GM12878 (cell line): Measurements from ENCODE around the gene HES2. TPM values are rescaled to one million over a fixed set of nuclear protein-coding genes. Genes with fewer than 3 reads are reported as not detected.

Experiments used
- ATAC-seq: fragments of 200-7000 bp; cut with Tn5 transposase; 3 replicates; pipeline ENCODE4 v1.9.1; 2020; ENCODE audit warnings: mild to moderate bottlenecking, moderate library complexity
- BruUV-seq: library from RNA; stranded (reverse); fragments of 400-500 nt; replicated peaks from 2 replicates; lab custom pipeline; 2021; lab: Mats Ljungman, UMichigan
- CTCF ChIA-PET: fragments of 300-600 bp; sonication (Branson Sonifier 250); formaldehyde crosslinking; extraction: SDS; loops from one replicate; lab custom pipeline; 2021; ENCODE audit warnings: inconsistent platforms; lab: Yijun Ruan, JAX
- POLR2A ChIA-PET: fragments of 350-600 bp; formaldehyde crosslinking; extraction: SDS; loops from one replicate; lab custom pipeline; 2021; ENCODE audit warnings: inconsistent platforms; lab: Charles Lee
- RAD21 ChIA-PET: fragments of 300-600 bp; sonication (Branson Sonifier 250); formaldehyde crosslinking; loops from one replicate; lab custom pipeline; 2023; ENCODE audit warnings: antibody characterized with exemption; ENCODE audit not compliant: unreplicated experiment; lab: Charles Lee
- SMC1A ChIA-PET: fragments of 300-600 bp; sonication (Branson Sonifier 250); formaldehyde crosslinking; loops from one replicate; lab custom pipeline; 2023; ENCODE audit not compliant: unreplicated experiment, uncharacterized antibody; lab: Charles Lee
- DNase-seq: peaks from one replicate; pipeline ENCODE4 v3.0.0-alpha.2; 2011; ENCODE audit warnings: low read depth, low spot score
- FAIRE-seq: peaks from 3 replicates; lab custom pipeline; 2011; peaks lifted over from hg19 to GRCh38; lab: Jason Lieb, UNC
- H2AFZ ChIP-seq: 2 replicates; pipeline ENCODE4 v1.6.0; 2011; ENCODE audit warnings: low read depth, low read length, control low read depth; ENCODE audit not compliant: control insufficient read depth
- H3K27ac ChIP-seq: 2 replicates; pipeline ENCODE4 v1.5.1; 2011; ENCODE audit warnings: control low read depth; ENCODE audit not compliant: control insufficient read depth, insufficient read depth
- H3K27me3 ChIP-seq, 2 experiments: replicated peaks in 1 of 2; 2 replicates each; pipeline versions ENCODE4 v1.6.0 to v1.6.1; 2011; ENCODE audit warnings: low read length in 1 of 2; ENCODE audit not compliant: control insufficient read depth in 2 of 2, insufficient read depth in 2 of 2
- H3K36me3 ChIP-seq, 2 experiments: 2 replicates each; pipeline ENCODE4 v1.5.1; 2011; ENCODE audit warnings: low read length in 1 of 2; ENCODE audit not compliant: control insufficient read depth in 2 of 2, insufficient read depth in 2 of 2
- H3K4me1 ChIP-seq: 2 replicates; pipeline ENCODE4 v1.6.1; 2011; ENCODE audit warnings: mild to moderate bottlenecking, low read length, moderate library complexity, mixed read lengths; ENCODE audit not compliant: control insufficient read depth, insufficient read depth
- H3K4me2 ChIP-seq: 2 replicates; pipeline ENCODE4 v1.6.0; 2011; ENCODE audit warnings: control low read depth; ENCODE audit not compliant: control insufficient read depth, insufficient read depth
- H3K4me3 ChIP-seq: fragments of 200-600 bp; sonication (generic); 2 replicates; pipeline ENCODE4 v1.5.1; 2016
- H3K79me2 ChIP-seq: 2 replicates; pipeline ENCODE4 v1.6.0; 2011; ENCODE audit warnings: low read length; ENCODE audit not compliant: control insufficient read depth, insufficient read depth
- H3K9ac ChIP-seq: 2 replicates; pipeline ENCODE4 v1.8.0; 2011; ENCODE audit warnings: low read length, control low read depth, mixed read lengths; ENCODE audit not compliant: control insufficient read depth, insufficient read depth
- H3K9me3 ChIP-seq: replicated peaks from 3 replicates; pipeline ENCODE4 v1.5.1; 2011; ENCODE audit warnings: mild to moderate bottlenecking, low read length; ENCODE audit not compliant: control insufficient read depth, insufficient read depth
- H4K20me1 ChIP-seq: 2 replicates; pipeline ENCODE4 v1.6.0; 2011; ENCODE audit not compliant: control insufficient read depth, insufficient read depth
- BCL11A ChIP-seq: IDR thresholded peaks from 2 replicates; pipeline ENCODE4 v1.6.1; 2011; ENCODE audit warnings: low read depth, low read length
- DPF2 ChIP-seq: fragments of 450-650 bp; IDR thresholded peaks from 2 replicates; pipeline ENCODE4 v1.6.1; 2017; ENCODE audit warnings: mild to moderate bottlenecking
- FOXK2 ChIP-seq: fragments of 450-650 bp; IDR thresholded peaks from 2 replicates; pipeline ENCODE4 v1.6.1; 2017; ENCODE audit warnings: mild to moderate bottlenecking, moderate library complexity
- IKZF1 ChIP-seq: fragments of 450-650 bp; conservative IDR thresholded peaks from 2 replicates; pipeline ENCODE4 v1.6.1; 2017; ENCODE audit warnings: antibody characterized with exemption, mild to moderate bottlenecking
- MXI1 ChIP-seq: fragments of 150-350 bp; IDR thresholded peaks from 2 replicates; pipeline ENCODE4 v1.6.1; 2011; ENCODE audit warnings: low read depth, mild to moderate bottlenecking, inconsistent platforms, low read length, improper control_type of control experiment
- SMARCA5 ChIP-seq: fragments of 450-650 bp; IDR thresholded peaks from 2 replicates; pipeline ENCODE4 v1.6.1; 2017; ENCODE audit warnings: mild to moderate bottlenecking
- SMC3 ChIP-seq: IDR thresholded peaks from 2 replicates; pipeline ENCODE4 v1.6.1; 2011; ENCODE audit warnings: low read length, improper control_type of control experiment, borderline replicate concordance
- SREBF2 ChIP-seq: IDR thresholded peaks from 2 replicates; pipeline ENCODE4 v1.6.1; 2012; ENCODE audit warnings: mild to moderate bottlenecking, low read length
- WGBS: methylation state at CpG from one replicate; pipeline ENCODE4 v1.1.6; 2016; ENCODE audit warnings: low lambda C conversion rate; ENCODE audit not compliant: insufficient replicate concordance, insufficient coverage; ENCODE audit errors: missing lambda C conversion rate; 5-methylcytosine and 5-hydroxymethylcytosine counted together
- in situ Hi-C: fragments of 300-500 bp; cut with MboI; formaldehyde crosslinking; loops from 9 replicates; pipeline ENCODE4 v1.14.3; 2018; ENCODE audit warnings: mixed read lengths
- intact Hi-C: fragments of 100-400 bp; cut with micrococcal nuclease; formaldehyde crosslinking; loops from one replicate; pipeline ENCODE4 v1.14.2; 2022; ENCODE audit not compliant: unreplicated experiment
- polyA plus RNA-seq, 11 experiments: library from polyadenylated mRNA; depleted of rRNA in 4 of 11; unstranded in 6 of 11; stranded (reverse) in 5 of 11; fragments of >200 nt; fragmentation: Nextera tagmentation in 4 of 11; fragmentation: Illumina TruSeq in 1 of 11; extraction: Ambion mirVana in 4 of 11; extraction: Trizol in 1 of 11; gene quantifications; 1 replicate in 1 of 11; 2 replicates in 10 of 11; pipeline versions ENCODE4 v1.2.1 to v1.2.3, GENCODE V29; 2011 to 2016; ENCODE audit warnings: inconsistent platforms in 2 of 11, missing spikeins in 2 of 11, low read depth in 1 of 11
- total RNA-seq, 4 experiments: library from RNA; depleted of rRNA in 3 of 4; stranded (reverse); fragments of >200 nt in 3 of 4; fragmentation: Illumina TruSeq in 1 of 4; extraction: Trizol in 1 of 4; gene quantifications; 2 replicates each; pipeline versions ENCODE4 v1.2.1 to v1.2.3, GENCODE V29; 2013 to 2021
- TF ChIP-seq, protein P1 (sequence below): IDR thresholded peaks from 2 replicates; pipeline ENCODE4 v1.6.1; 2012; ENCODE audit warnings: low read depth, low read length, improper control_type of control experiment
- TF ChIP-seq, protein P2 (sequence below): IDR thresholded peaks from 2 replicates; pipeline ENCODE4 v1.6.1; 2012; ENCODE audit warnings: low read depth, low read length, improper control_type of control experiment

Gene HES2
- total and polyA plus RNA-seq, 10 of the 15 experiments (the other 5 are each of a cell fraction or from before 2014, with no cell fraction given), result 0.13 to 2.0 (median 0.26) TPM

DNA sequence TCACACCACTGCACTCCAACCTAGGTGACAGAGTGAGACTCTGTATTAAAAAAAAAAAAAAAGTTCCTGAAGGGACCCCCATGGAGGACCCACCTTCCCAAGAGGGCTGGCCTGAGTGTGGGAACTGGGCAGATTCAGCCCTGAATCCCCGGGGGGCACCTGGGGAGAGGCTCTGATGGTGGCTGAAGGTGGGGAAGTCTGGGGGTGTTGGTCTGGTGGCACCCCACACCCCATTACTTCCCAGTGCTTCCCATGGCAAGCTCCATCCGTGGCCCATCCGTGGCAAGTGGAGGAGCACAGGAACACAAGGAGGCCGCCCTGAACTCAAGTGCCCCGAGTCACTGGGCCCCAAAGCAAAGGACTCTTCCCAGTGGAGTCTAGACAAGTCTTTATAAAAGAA, 47.0 kb upstream of the HES2 start (continued):
- TF ChIP-seq, protein P1, sequence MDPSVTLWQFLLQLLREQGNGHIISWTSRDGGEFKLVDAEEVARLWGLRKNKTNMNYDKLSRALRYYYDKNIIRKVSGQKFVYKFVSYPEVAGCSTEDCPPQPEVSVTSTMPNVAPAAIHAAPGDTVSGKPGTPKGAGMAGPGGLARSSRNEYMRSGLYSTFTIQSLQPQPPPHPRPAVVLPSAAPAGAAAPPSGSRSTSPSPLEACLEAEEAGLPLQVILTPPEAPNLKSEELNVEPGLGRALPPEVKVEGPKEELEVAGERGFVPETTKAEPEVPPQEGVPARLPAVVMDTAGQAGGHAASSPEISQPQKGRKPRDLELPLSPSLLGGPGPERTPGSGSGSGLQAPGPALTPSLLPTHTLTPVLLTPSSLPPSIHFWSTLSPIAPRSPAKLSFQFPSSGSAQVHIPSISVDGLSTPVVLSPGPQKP, result no peak
- TF ChIP-seq SMC3 (no peak), MXI1 (no peak), BCL11A (no peak), SMARCA5 (no peak), DPF2 (no peak), SREBF2 (no peak), FOXK2 (no peak)
- TF ChIP-seq, all 136 proteins: peak for 0

DNA sequence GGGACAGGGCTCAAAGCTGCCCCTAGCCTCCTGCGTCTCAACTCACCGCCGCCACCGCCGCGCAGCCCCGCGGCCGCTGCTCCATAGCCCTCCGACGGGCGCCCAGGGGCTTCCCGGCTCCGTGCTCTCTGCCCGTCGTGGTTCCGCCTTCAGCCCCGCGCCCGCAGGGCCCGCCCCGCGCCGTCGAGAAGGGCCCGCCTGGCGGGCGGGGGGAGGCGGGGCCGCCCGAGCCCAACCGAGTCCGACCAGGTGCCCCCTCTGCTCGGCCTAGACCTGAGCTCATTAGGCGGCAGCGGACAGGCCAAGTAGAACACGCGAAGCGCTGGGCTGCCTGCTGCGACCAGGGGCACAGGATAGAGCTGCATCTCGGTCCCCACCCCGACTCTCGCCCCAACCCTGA, 46.3 kb upstream of the HES2 start, which contains the start of gene TNFRSF25:
TNFRSF25 (minus strand) TSS at position 151 of the 400 bp plus-strand sequence; CDS start at position 85, 66 bp downstream.
- TF ChIP-seq, protein P2, sequence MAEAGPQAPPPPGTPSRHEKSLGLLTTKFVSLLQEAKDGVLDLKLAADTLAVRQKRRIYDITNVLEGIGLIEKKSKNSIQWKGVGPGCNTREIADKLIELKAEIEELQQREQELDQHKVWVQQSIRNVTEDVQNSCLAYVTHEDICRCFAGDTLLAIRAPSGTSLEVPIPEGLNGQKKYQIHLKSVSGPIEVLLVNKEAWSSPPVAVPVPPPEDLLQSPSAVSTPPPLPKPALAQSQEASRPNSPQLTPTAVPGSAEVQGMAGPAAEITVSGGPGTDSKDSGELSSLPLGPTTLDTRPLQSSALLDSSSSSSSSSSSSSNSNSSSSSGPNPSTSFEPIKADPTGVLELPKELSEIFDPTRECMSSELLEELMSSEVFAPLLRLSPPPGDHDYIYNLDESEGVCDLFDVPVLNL, result no peak
- TF ChIP-seq IKZF1, result peak; percentile 71
- Histone ChIP-seq H2AFZ (no peak within 1 kb of the TSS), H3K4me1 (no peaks in the 10 kb centered on the region), H3K27ac (no peak within 1 kb of the TSS), H3K27me3 (peaks cover 0 to 3% of the 10 kb centered on the region in 2 experiments; a peak in 3 of 4 replicates), H3K4me3 (no peak within 1 kb of the TSS), H4K20me1 (no peaks in the 10 kb centered on the region), H3K79me2 (no peaks in the 10 kb centered on the region), H3K9ac (no peak within 1 kb of the TSS), H3K9me3 (no peaks in the 10 kb centered on the region), H3K4me2 (no peak within 1 kb of the TSS), H3K36me3 (no peaks in the 10 kb centered on the region)
- 14% methylated on average over 36 of the region's 43 CpGs for WGBS
- BruUV-seq, result no TSS peak
- intact Hi-C loops, result no loop called here
- POLR2A ChIA-PET, result no interaction called here
- DNase-seq (no peak), ATAC-seq (peak; percentile 24; the same call in 2 of the 3 replicates), FAIRE-seq (no peak)
- SMC1A ChIA-PET, result interaction anchor here (1.2 kb wide), 1 partner anchor 21 kb away, joined by 3 read pairs; no protein-coding TSS in a partner anchor
- RAD21 ChIA-PET, result no interaction called here
- CTCF ChIA-PET, result interaction anchor here (1.3 to 1.9 kb wide), 3 partner anchors 11 to 27 kb away, joined by 4 to 5 read pairs (median 5); no protein-coding TSS in a partner anchor
- in situ Hi-C loops, result no loop called here
